Islet of Langerhans (tissue), 1 donor: ENCODE data around the gene MRPS21.
A peak's percentile ranks its signal among the peaks of the same experiment; 100 is the strongest.

Source experiments
- FAIRE-seq: peaks from one replicate; lab custom pipeline; 2011; peaks lifted over from hg19 to GRCh38; lab: Jason Lieb, UNC

The MRPS21 gene

GRCh38 chr1:150293433-150294253 is at the start of gene MRPS21:
Gene MRPS21, plus strand, starts transcription at chr1:150293861. Its CDS starts 506 bp downstream, at chr1:150294367.
- FAIRE-seq, result no peak

- no peak for FAIRE-seq
Measured at GRCh38 chr1:150249936-150250335, 43.7 kb upstream of the MRPS21 start.

GRCh38 chr1:150256198-150256553 is 37.5 kb upstream of the MRPS21 start:
- FAIRE-seq, result no peak

DNA sequence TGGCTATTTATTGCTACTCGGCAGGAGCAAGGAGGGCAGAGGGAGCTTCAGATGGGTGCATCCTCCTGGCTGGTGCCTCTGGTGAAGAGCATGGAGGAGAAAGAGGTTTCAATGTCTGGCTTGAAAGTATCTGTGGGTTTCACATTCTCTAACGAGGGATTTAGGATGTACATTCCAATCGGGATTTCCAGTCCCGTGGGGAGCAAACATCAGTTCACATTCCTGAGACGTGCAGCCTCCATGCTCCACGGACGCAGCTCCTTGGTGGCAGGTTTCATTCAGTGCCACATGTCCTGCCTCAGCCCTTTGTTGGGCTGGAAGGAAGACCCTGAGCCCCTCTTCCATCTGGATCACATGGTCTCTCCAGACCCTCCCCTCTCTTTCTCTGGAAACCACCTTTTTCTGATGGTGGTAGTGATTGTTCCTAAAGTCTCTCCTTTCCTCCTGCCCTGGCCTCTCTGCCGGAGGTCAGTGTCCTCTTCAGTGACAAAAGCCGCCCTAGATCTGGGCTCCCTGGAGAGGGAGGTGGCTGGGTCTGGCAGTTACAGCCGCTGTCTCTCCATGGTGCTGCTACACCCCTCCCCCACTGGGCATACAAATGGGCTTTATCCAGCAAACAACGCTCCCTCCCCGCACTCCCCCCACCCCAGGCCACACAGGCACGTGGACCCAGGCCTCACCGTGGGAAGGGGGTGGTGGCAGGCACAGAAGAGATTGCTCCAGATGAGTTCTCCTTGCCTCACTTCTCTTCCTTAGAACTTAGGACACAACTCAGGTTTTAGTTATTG is 36.9 kb upstream of the MRPS21 start:
- FAIRE-seq, result no peak

DNA sequence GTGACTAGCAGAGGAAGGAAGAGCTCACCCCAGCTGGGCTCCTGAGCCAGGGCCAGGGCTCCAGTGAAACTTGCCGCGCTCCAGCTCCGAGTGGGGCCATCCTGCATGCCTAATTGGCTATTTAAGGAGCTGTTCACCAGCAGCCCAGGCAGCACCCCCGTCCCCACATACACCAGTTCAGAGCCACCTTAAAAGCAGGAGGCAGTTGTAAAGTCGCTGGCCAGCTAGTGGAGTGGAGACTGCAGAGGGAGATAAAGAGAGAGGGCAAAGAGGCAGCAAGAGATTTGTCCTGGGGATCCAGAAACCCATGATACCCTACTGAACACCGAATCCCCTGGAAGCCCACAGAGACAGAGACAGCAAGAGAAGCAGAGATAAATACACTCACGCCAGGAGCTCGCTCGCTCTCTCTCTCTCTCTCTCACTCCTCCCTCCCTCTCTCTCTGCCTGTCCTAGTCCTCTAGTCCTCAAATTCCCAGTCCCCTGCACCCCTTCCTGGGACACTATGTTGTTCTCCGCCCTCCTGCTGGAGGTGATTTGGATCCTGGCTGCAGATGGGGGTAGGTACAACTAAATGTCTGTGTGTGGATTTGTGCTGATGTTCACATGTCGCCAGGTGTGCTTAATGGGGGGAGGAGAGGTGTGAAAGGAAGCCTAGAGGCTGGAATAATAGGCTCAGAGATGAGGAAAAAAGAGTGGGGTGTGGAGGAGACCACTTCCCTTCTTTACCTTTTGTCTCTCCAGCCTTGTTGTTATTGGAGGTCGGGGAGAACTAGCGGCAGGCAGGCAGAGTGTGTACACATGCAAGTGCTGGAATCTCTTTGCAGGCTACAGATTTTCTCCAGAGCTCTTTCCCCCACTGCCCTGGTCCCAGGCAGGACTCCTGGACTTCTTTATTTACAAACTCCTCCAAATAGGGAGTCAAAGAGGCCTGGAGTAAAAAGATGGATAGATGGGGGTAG is 35.8 kb upstream of the MRPS21 start, which contains the start of gene CA14:
CA14 (plus strand) TSS at position 151 of the 962 bp plus-strand sequence; CDS start at position 506, 355 bp downstream.
- no peak for FAIRE-seq

DNA sequence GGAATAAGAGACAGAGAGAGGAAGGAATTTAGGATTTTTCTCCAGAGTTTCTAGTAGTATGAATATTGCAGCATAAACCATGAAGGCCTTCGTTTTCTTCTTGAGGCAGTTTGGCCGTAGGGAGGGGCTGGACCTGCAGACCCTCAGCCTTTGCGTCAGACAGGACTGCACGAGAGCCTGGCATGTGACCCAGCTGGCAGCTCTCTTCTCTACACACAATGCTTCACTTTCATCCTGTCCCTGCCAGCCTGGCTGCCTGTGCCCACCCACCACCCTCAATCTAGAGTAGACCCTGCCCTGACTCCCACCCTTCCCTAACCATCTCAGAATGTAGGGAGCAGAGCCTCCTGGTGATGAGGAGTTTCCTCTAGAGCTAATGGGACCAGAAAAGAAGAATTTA is 34.4 kb upstream of the MRPS21 start:
- FAIRE-seq, result no peak

- FAIRE-seq, result no peak
Measured at GRCh38 chr1:150259758-150260669, 33.6 kb upstream of the MRPS21 start.

DNA sequence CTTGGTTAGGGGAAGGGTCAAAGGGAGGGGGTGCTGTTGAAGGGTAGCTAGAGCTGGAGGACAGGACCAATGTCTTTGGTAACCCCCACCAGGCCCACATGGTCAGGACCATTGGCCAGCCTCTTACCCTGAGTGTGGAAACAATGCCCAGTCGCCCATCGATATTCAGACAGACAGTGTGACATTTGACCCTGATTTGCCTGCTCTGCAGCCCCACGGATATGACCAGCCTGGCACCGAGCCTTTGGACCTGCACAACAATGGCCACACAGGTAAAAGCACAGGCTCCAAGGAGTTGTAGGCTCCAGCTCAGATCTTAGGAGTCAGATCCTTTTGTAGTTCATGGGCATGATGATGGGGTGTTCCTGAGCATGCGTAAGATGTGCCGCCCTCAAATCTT is 32.3 kb upstream of the MRPS21 start:
- no peak for FAIRE-seq

GRCh38 chr1:150262388-150263320 is 31.0 kb upstream of the MRPS21 start:
- no peak for FAIRE-seq

DNA sequence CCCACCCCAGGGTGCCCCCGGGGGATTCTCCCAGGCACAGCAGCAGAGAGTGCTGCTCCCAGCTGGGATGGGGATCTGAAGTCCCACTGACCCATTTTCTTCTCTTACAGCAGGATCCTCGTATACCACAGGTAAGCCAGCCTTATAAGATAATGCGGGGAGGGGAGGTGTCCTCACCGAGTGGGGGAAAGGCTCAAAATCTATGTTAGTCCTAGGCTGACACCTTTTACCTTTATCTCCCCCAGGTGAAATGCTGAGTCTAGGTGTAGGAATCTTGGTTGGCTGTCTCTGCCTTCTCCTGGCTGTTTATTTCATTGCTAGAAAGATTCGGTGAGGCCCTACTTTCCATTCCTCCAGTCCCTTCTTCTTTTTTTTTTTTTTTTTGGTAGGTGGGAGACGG is 30.1 kb upstream of the MRPS21 start:
- no peak for FAIRE-seq

DNA sequence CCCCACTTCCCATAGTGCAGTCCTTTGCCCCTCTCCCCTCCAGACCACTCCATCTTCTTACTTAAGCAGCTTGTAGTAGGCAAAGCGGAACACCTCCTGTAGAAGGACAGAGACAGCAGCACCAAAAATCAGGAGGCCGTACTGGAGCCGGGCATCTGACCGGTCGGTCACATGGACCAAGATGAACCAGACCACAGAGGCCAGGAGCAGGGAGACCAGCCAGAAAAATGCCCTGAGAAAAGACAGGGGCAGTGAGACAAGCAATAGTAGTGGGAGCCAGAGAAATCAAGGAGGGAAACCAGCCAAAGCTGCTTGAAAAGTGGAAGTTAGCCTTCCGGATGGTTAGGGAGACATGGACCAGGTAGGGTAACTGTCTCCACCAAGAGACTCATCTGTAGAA is 25.8 kb upstream of the MRPS21 start:
- no peak for FAIRE-seq

GRCh38 chr1:150268340-150268704 is 25.3 kb upstream of the MRPS21 start:
- no peak for FAIRE-seq

GRCh38 chr1:150268705-150269403 is 24.8 kb upstream of the MRPS21 start, which contains the start of gene APH1A:
Gene APH1A, minus strand, starts transcription at chr1:150269016. Its CDS starts 206 bp downstream, at chr1:150268810.
- no peak for FAIRE-seq

DNA sequence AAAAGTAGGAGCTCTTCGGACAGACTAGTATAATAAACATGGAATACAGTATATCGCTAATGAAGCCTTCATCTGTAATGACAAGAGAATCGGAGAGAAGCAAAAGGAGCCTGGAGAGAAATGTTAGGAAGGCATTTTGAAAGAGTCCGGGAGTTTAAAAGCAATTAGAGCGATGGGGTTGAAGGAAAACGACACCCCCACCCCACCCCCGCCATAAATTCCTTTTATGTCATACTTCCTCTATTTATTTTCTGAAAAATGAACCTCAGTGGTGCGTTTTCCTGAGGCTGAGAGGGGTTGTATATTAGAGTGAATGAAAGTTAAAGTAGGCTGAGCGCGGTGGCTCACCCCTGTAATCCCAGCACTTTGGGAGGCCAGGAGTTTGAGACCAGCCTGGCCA is 24.2 kb upstream of the MRPS21 start:
- FAIRE-seq, result no peak

DNA sequence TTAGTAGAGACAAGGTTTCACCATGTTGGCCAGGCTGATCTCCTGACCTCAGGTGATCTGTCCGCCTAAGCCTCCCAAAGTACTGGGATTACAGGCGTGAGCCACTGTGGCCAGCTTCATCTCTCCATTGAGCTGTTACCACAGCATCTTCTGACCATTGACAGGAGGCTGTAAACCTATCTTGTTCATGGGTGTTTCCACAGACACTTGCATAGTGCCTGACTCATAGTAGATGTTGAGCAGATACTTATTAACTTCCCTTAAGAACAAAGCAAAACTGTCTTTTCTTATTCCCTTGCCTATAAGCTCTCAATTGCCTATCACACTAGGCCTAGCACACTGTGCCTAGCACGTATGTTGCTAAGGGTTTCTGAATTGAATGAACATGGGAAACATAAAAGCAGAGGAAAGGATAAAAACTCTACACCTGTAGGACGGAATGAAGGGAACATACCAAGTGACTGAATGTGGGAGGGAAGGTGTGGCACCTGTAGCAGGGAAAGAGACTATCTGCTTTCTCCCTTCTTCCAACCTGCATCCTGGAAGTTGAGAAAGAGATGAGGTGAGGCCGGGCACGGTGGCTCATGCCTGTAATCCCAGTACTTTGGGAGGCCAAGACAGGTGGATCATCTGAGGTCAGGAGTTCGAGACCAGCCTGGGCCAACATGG is 22.2 kb upstream of the MRPS21 start:
- no peak for FAIRE-seq

- no peak for FAIRE-seq
Measured at GRCh38 chr1:150273311-150273710, 20.4 kb upstream of the MRPS21 start.

DNA sequence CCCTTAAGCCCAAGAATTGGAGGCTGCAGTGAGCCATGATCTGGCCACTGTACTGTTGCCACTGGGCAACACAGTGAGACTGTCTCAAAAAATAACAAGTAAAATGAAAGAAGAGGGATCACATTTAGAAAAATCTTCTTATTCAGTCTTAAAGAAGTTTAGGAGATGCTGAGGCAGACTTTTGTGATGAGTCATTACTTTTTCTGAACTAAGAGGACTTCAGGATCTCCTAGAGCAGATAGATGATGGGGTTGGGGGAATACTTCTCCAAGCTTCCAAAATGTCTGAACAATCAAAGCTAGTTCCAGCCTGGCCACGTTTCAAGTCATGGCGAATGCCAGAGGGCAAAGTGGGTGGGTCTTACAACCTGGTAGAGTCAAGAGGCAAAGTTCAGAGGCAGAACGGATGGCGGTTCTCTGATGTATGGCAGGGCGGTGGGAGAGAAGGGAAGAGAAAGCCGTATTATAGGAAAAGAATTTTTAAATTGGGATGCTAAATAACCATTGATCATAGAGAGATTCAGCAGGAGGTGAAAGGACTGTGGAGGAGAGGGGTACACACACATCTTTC is 13.4 kb upstream of the MRPS21 start:
- no peak for FAIRE-seq

DNA sequence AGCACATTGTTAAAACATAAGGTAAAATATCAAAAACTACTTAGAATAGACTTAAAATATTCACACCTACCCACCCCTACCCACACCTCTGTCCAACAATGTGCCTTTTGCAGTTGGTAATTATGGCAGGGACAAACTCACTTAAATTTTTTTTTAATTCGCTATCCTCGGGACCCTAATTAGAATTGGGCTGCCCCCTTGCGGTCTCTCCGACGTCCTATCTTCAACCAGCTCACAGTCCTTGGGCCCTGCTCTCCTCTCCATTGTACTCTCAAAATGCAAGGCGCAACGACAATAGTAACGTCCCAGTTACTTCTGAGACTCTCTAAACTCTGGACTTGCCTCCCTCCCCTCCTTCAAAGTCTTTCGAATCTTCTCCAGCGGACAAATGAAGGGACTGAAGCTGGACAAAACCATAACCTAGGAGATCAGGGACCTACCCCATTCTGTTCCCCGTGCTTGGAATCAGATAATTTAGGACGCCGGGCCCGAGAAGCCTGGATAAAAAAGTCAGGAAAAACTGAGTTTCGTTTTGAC is 12.4 kb upstream of the MRPS21 start:
- FAIRE-seq, result peak; percentile 47
